Left cardiac atrium (tissue), 4 donors: Measurements from ENCODE around the gene HDGF. TPM values are rescaled to one million over a fixed set of nuclear protein-coding genes. Genes with fewer than 3 reads are reported as not detected.
"Not testable (repeated sequence)": the region's sequence is repeated elsewhere in the genome, so short reads cannot be mapped to it uniquely, and the experiment has no call there.

Experiments used
- ATAC-seq, 2 donors: fragments of 200-7000 bp; cut with Tn5 transposase; one replicate each; pipeline ENCODE4 v1.9.1; 2020; ENCODE audit warnings: mild to moderate bottlenecking in 2 of 2, moderate library complexity in 2 of 2
- DNase-seq: peaks from one replicate; pipeline ENCODE4 v3.0.0-alpha.2; 2020
- intact Hi-C, 2 donors: fragments of 100-400 bp; cut with DNase I; formaldehyde crosslinking; loops; one replicate each; pipeline versions ENCODE4 v1.14.1 to v1.15.1; 2022 to 2023
- total RNA-seq, 2 donors: library from RNA; stranded (reverse); fragmentation: NEBNext Ultra II Directional; extraction: Animal tissue kit (Norgen Biotek cat#: 25700); gene quantifications; one replicate each; pipeline ENCODE4 v1.2.1, GENCODE V29; 2021
- donor health status: DM: no; HTN: yes; CAD: no.
- donor health status: DM: no; HTN: yes; CAD: no; lungs with severe emphysema.
- donor health status: DM: yes; HTN: yes; CAD: no.
- donor health status: Dilated cardiomyopathy.

The HDGF gene
- total RNA-seq, 2 donors from 2014 or later = 139 to 156 TPM

GRCh38 chr1:156767879-156768604 lies 16.6 kb upstream of the HDGF start:
- peak; percentile 6 to 19 for ATAC-seq
- DNase-seq = peak; percentile 50
- intact Hi-C loops = loop anchor here in 1 of 2 donors (2.0 to 5.0 kb wide), 2 partner anchors 17 to 41 kb away; partner anchors contain the start of genes HDGF, ISG20L2 and METTL25B

- intact Hi-C loops = loop anchor here in 1 of 2 donors (2.0 to 5.0 kb wide), 2 partner anchors 16 to 40 kb away; partner anchors contain the start of genes HDGF, ISG20L2 and METTL25B
- DNase-seq = peak; percentile 97
- ATAC-seq = peak; percentile 96 to 97
Observed at GRCh38 chr1:156767101-156767878, 15.8 kb upstream of the HDGF start, which contains the start of gene PRCC. PRCC (plus strand) TSS chr1:156767535; CDS start chr1:156767772, 237 bp downstream.

- ATAC-seq = peak; percentile 2 to 21
- intact Hi-C loops = loop anchor here in 1 of 2 donors (2.0 to 5.0 kb wide), 2 partner anchors 16 to 39 kb away; partner anchors contain the start of genes HDGF, ISG20L2 and METTL25B
- no peak for DNase-seq
Observed at GRCh38 chr1:156766298-156767100, 15.0 kb upstream of the HDGF start.

GRCh38 chr1:156765666-156766065 lies 14.2 kb upstream of the HDGF start:
- no peak for ATAC-seq
- intact Hi-C loops = loop anchor here in 1 of 2 donors (2.0 to 5.0 kb wide), 2 partner anchors 15 to 38 kb away; partner anchors contain the start of genes HDGF, ISG20L2 and METTL25B
- DNase-seq = no peak

- not testable (repeated sequence) for ATAC-seq, DNase-seq
- intact Hi-C loops = loop anchor here in 1 of 2 donors (5.0 kb wide), 1 partner anchor 38 kb away; the partner anchor contains the start of genes ISG20L2 and METTL25B
Observed at GRCh38 chr1:156765136-156765535, 13.7 kb upstream of the HDGF start.

- intact Hi-C loops = no loop called here
- DNase-seq = no peak
- no peak for ATAC-seq
Observed at GRCh38 chr1:156760796-156761104, 9.3 kb upstream of the HDGF start.

- intact Hi-C loops = no loop called here
- ATAC-seq (no peak), DNase-seq (no peak)
Observed at GRCh38 chr1:156760092-156760795, 8.8 kb upstream of the HDGF start.

- DNase-seq, ATAC-seq, intact Hi-C loops: not testable (repeated sequence)
Observed at GRCh38 chr1:156757572-156758253, 6.2 kb upstream of the HDGF start.

- no peak for ATAC-seq
- no peak for DNase-seq
- intact Hi-C loops = no loop called here
Observed at GRCh38 chr1:156756355-156756754, 4.9 kb upstream of the HDGF start.

GRCh38 chr1:156755527-156755950 lies 4.1 kb upstream of the HDGF start:
- DNase-seq (no peak), ATAC-seq (no peak)
- intact Hi-C loops = no loop called here

- intact Hi-C loops = no loop called here
- no peak for ATAC-seq
- no peak for DNase-seq
Observed at GRCh38 chr1:156754219-156754618, 2.7 kb upstream of the HDGF start.

GRCh38 chr1:156752843-156753482 lies 1.5 kb upstream of the HDGF start:
- no peak for DNase-seq
- intact Hi-C loops = no loop called here
- no peak for ATAC-seq

GRCh38 chr1:156751757-156752481 lies 444 bp upstream of the HDGF start:
- intact Hi-C loops = loop anchor here in 1 of 2 donors (2.0 kb wide), 1 partner anchor 15 kb away; the partner anchor contains the start of gene PRCC
- peak; percentile 81 to 84 for ATAC-seq

GRCh38 chr1:156750711-156751450 lies 594 bp downstream of the HDGF start:
- DNase-seq = peak; percentile 66
- ATAC-seq = peak; percentile 1 to 13
- intact Hi-C loops = loop anchor here in 1 of 2 donors (2.0 kb wide), 1 partner anchor 16 kb away; the partner anchor contains the start of gene PRCC

More at GRCh38 chr1:156751757-156752481, 444 bp upstream of the HDGF start:
- DNase-seq = peak; percentile 98

- no peak for ATAC-seq
- intact Hi-C loops = loop anchor here in 1 of 2 donors (2.0 kb wide), 1 partner anchor 17 kb away; the partner anchor contains the start of gene PRCC
- no peak for DNase-seq
Observed at GRCh38 chr1:156750191-156750672, 1.2 kb downstream of the HDGF start.
